Measurements from ENCODE around the gene MPND.

MPND gene

GRCh38 chr19:4295972-4296771 lies 47.2 kb upstream of the MPND start (continued):
- TF ChIP-seq SP7 (tag by site-specific recombination; IDR thresholded peaks at IDR 0.05) (0 out of 2 replicates have a peak, but pooled peaks have one; percentile 43), PBX3 (CRISPR knock-in tag; IDR thresholded peaks at IDR 0.05) (no peak), ZFHX2 (tag by site-specific recombination; conservative IDR thresholded peaks at IDR 0.05) (peak; percentile 96), ZNF488 (tag by site-specific recombination; IDR thresholded peaks at IDR 0.05) (no peak), ZBTB10 (tag by site-specific recombination; IDR thresholded peaks at IDR 0.05) (no peak), KLF1 (tag by site-specific recombination; IDR thresholded peaks at IDR 0.05) (peak; percentile 84), ZNF302 (tag by site-specific recombination; IDR thresholded peaks at IDR 0.05; ENCODE audit: low read depth) (no peak), ZBTB6 (tag by site-specific recombination; IDR thresholded peaks at IDR 0.05) (0 out of 2 replicates have a peak, but pooled peaks have one; percentile 23), ZEB2 (tag by site-specific recombination; IDR thresholded peaks at IDR 0.05) (no peak), ZNF510 (tag by site-specific recombination; IDR thresholded peaks at IDR 0.05; ENCODE audit: insufficient replicate concordance) (no peak), ZNF24 (tag by site-specific recombination; IDR thresholded peaks at IDR 0.05) (no peak), ZNF561 (tag by site-specific recombination; IDR thresholded peaks at IDR 0.05; ENCODE audit: borderline replicate concordance) (no peak), ZNF555 (tag by site-specific recombination; conservative IDR thresholded peaks at IDR 0.05) (no peak), ZNF513 (tag by site-specific recombination; IDR thresholded peaks at IDR 0.05) (no peak), SP2 (tag by site-specific recombination; IDR thresholded peaks at IDR 0.05) (peak; percentile 58), AEBP2 (tag by site-specific recombination; IDR thresholded peaks at IDR 0.05; ENCODE audit: borderline replicate concordance) (no peak), ZNF16 (tag by site-specific recombination; IDR thresholded peaks at IDR 0.05; ENCODE audit: low read depth) (no peak), YY1 (tag by site-specific recombination; IDR thresholded peaks at IDR 0.05) (no peak), ZNF138 (tag by site-specific recombination; IDR thresholded peaks at IDR 0.05; ENCODE audit: borderline replicate concordance) (no peak), ZNF140 (tag by site-specific recombination; IDR thresholded peaks at IDR 0.05) (no peak), ZIC2 (tag by site-specific recombination; IDR thresholded peaks at IDR 0.05) (peak; percentile 81), ZNF121 (tag by site-specific recombination; IDR thresholded peaks at IDR 0.05) (peak; percentile 69; the same call in 1 of the 2 replicates), ZNF398 (tag by site-specific recombination; IDR thresholded peaks at IDR 0.05) (peak; percentile 40; the same call in 1 of the 2 replicates), ZNF280D (tag by site-specific recombination; IDR thresholded peaks at IDR 0.05) (0 out of 2 replicates have a peak, but pooled peaks have one; percentile 40)

All from HEK293 (cell line).